SK-MEL-5 (cell line): ENCODE results near the gene COL18A1. TPM values are rescaled to one million over a fixed set of nuclear protein-coding genes. Genes with fewer than 3 reads are reported as not detected.

Experiments used
- small RNA-seq, 2 experiments: library from RNA; depleted of rRNA; stranded (forward); fragments of <200 nt; gene quantifications; one replicate each; pipeline ENCODE3, GENCODE V24; 2014
- total RNA-seq: library from RNA; depleted of rRNA; stranded (reverse); fragments of >200 nt; shearing (Covaris generic); gene quantifications from 2 replicates; pipeline ENCODE4 v1.2.3, GENCODE V29; 2014; rRNA removed

The COL18A1 gene
- total RNA-seq, 1 experiment from 2014 or later, result 12.4 TPM

Small RNA genes within 50 kb of the gene (small RNA-seq; reads per million reads assigned to genes)
- gene MIR6815 (0 to 0.05 reads per million in 2 experiments), gene MTCO1P3 (0 reads per million in 2 experiments)

Other genes starting within 250 kb of the COL18A1 start
- 14.3 and 15.8 TPM in 2 replicates for gene POFUT2, start 117.3 kb upstream of the COL18A1 start, total RNA-seq
- gene SLC19A1, start 137.3 kb downstream of the COL18A1 start, total RNA-seq, result 12.7 and 15.8 TPM in 2 replicates
- not detected in 2 replicates for gene PCBP3, start 238.6 kb downstream of the COL18A1 start, total RNA-seq